Measurements from ENCODE around the gene PPP1R13L.

The PPP1R13L gene, protein sequence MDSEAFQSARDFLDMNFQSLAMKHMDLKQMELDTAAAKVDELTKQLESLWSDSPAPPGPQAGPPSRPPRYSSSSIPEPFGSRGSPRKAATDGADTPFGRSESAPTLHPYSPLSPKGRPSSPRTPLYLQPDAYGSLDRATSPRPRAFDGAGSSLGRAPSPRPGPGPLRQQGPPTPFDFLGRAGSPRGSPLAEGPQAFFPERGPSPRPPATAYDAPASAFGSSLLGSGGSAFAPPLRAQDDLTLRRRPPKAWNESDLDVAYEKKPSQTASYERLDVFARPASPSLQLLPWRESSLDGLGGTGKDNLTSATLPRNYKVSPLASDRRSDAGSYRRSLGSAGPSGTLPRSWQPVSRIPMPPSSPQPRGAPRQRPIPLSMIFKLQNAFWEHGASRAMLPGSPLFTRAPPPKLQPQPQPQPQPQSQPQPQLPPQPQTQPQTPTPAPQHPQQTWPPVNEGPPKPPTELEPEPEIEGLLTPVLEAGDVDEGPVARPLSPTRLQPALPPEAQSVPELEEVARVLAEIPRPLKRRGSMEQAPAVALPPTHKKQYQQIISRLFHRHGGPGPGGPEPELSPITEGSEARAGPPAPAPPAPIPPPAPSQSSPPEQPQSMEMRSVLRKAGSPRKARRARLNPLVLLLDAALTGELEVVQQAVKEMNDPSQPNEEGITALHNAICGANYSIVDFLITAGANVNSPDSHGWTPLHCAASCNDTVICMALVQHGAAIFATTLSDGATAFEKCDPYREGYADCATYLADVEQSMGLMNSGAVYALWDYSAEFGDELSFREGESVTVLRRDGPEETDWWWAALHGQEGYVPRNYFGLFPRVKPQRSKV

DNA sequence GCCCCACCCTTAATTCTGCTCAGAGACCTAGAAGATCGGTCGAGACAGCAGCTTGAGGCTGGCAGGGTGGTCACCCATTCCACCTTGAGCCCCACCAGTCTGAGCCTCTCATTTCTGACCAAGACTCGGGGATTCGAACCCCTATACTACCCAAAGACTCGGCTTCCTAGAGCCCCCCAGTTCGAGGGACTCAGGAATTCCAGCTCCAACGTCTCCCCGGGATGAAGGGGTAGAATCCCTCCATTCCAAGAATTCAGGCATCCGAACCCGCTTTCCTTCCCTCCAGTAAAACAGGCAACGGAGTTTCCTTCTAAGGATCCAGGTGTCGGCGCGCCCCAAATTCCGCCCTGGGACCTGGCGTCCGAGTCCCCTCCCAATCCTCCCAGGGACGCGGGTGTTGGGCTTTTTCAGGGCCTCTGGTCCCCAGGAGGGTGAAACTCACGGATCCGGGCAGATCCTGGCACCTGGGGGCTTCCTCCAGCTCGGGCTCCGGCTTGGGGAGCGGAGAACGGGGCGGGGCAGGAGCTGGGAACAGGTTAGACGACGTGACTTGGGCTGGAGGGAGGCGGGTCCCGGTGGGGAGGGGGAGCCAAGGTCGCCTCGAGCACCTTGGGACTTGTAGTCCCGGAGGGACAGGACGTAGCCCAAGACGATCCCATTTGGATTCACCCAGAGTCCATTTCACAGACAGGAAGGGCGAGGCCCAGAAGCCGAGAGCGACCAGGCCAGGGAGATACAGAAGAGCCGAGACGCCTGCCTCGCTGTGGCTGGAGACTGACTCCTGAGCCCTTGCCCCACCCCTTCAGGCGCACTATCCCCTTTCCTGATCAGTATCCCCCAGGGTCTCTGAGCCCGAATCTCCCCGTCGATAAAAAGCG, at the start of gene PPP1R13L:
TSS of gene PPP1R13L (minus strand) at position 513 of the 878 bp plus-strand sequence. CDS start 6,751 bp downstream, outside the sequence.
- peak; percentile 87 for DNase-seq (ENCODE audit: low spot score)

DNA sequence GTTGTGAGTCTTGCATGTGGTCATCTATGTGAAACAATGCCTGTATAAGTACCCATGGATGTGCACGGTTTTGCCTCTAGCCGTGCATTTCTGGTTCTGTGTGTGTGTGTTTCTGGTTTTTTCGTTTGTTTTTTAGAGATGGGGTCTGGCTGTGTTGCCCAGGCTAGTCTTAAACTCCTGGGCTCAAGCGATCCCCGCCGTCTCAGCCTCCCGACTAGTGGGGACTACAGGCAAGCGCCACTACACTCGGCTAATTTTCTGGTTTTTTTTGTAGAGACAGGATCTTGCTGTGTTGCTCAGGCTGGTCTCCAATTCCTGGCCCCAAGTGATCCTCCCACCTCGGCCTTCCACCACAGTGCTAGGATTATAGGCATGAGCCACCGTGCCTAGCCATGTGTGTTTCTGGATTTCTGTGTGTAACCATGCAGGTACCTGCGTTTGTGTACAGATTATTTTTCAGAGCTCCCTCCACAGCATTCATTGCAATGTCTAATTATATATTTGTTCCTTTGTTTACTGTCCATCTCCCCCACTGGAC, 47.0 kb upstream of the PPP1R13L start:
- DNase-seq (ENCODE audit: low spot score): no peak

DNA sequence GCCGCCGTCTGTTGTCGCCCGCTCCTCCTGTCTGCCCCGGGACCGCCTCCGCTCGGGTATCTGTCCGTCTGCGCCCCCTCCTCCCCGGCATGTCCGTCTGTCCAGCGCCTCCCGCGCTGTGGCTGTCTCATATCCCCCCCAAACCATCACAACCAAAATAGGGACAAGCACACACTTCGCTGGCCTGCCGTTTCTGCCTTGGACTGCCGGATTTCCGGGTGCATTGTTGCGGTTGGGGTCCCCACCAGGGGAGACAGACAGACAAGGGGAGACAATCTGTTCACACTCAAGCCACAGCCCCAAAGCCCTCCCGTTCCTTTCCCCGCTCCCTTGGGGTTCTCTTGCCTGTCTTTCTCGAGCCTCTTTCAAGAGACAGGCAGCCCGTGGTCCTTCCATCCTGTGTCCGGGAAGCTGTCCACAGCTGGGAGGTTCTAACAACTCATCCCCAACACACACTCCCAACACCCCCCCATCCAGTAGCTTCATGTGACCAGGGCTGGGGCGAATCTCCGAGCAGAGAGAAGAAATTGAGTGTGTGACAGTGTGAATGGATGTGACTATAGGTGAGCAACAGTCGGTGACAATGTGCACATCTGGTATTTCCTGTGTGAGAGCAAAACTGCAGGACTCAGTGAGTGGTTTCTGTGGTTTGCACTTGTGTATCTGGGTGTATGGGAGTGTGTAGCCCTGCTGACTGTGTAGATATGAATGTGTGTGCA, 46.4 kb upstream of the PPP1R13L start:
- peak; percentile 51 for DNase-seq (ENCODE audit: low spot score)

DNA sequence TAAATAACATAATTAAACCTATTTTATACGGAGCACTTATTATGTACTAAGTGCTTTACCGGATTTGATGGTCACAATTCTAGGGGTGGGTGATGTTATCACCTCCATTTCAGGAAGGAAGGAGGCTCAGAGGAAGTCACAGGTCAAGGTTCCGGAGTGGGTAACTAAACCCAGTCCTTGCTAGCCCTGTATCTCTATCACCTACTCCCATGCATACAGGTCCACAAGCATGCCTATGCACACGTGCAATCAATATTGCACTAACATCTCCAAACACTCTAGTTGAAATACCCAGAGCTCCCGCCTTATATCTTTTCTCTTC, 45.1 kb upstream of the PPP1R13L start:
- DNase-seq (ENCODE audit: low spot score): no peak

DNA sequence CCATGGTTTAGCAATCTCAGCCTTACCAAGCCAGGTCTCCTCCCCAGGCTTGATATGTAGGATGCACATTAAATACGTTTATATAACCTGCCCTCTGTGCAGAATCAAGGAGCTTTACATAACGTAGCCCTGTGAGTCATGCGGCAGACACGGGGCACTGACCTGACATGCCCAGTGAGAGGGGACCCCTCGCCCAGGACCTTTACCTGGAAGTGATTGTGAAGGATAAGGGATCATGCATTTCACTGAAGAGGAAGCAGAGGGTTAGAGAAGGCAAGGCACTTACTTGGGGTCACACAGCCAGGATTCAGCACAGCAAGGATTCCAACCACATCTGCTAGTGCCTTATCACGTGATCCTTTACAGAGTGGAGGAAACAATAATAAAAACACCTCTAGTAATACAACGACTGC, 44.0 kb upstream of the PPP1R13L start:
- no peak for DNase-seq (ENCODE audit: low spot score)

DNA sequence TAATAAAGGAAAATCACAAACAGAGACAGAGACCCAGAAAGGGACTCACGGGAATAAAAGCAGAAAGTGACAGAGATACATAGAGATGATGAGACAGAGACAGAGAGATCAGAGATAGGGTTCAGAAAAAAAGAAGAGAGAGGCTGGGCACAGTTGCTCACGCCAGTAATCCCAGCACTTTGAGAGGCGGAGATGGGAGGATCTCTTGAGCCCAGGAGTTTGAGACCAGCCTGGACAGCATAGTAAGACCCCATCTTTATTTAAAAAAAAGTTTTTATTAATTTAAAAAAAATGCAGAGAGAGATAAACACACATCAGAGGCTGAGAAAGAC, 43.5 kb upstream of the PPP1R13L start:
- no peak for DNase-seq (ENCODE audit: low spot score)

DNA sequence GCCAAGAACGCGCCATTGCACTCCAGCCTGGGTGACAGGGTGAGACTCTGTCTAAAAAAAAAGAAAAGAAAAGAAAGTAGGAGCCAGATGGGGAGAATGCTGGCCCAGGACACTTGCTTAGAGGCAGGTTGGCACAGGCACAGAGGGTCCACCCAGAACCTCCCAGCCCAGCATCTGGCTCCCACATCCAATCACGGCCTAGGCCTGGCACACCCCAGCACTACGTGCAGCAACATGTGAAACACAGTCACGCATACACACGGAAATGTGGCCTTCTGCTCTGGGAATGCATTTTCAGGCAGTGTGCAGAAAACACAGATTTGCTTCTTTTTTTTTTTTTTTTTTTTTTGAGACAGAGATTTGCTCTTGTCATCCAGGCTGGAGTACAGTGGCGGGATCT, 42.1 kb upstream of the PPP1R13L start:
- no peak for DNase-seq (ENCODE audit: low spot score)

DNA sequence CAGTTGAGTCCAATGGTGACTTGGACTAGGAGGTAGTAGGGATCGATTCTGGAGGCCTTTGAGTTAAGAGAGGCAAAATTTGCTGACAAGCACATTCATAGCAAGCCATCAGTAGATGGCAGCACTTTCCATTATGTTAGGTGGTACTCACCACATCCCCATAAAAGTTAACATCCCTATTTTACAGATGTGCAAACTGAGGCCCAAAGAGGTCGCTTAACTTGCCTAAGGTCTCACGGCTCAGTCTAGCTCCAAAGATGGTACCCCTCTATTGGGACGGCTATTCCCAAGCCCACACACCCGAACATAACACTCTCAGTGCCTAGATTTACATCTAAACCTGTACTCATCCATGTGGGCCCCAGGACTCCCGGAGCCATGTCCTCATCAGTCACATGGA, 41.4 kb upstream of the PPP1R13L start:
- no peak for DNase-seq (ENCODE audit: low spot score)

DNA sequence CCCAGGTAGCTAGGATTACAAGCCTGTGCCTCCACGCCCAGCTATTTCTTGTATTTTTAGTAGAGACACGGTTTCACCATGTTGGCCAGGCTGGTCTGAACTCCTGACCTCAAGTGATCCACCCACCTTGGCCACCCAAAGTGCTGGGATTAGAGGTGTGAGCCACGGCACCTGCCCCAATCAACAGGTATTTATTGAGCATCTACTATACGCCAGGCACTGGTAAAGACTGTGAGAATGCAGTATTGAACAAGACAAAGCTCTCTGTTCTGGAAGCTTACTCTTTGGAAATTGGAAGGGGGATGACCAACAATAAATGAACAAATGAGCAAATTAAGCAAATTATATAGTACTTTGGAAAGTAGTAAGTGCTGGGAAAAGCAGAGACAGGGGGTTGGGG, 40.3 kb upstream of the PPP1R13L start:
- DNase-seq (ENCODE audit: low spot score): no peak

DNA sequence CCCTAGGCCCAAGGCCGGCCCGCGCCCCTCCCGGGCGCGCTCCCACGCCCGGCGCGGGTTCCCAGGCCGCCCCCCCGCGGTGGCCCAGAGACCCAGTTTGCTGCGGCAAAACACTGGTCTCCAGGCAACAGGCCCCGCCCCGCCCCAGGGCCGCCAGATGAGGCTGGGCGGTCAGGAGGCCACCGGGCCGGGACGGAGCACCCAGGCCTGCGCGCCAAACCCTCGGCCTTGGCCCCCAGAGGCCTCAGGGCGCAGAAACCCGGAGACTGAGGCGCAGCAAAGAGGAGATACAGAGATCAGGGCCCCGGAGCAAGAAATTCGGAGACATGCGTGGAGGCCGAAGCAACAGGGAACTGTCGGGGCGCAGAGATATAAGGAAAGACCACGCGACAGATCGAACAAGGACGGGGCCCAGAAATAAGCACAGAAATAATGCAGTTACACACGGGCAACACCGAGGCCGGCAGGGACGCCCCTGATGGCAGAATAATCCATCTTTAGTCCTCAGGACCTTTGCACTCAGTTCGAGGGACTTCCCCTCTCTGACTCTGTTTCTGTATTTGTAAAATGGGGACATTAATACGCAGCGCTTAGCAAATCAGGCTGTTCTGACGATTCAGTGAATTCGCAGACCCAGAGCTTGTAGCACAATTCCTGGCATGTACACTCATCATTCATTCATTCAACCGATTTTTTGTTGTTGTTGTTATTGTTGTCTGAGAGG, 39.6 kb upstream of the PPP1R13L start:
- peak; percentile 90 for DNase-seq (ENCODE audit: low spot score)

DNA sequence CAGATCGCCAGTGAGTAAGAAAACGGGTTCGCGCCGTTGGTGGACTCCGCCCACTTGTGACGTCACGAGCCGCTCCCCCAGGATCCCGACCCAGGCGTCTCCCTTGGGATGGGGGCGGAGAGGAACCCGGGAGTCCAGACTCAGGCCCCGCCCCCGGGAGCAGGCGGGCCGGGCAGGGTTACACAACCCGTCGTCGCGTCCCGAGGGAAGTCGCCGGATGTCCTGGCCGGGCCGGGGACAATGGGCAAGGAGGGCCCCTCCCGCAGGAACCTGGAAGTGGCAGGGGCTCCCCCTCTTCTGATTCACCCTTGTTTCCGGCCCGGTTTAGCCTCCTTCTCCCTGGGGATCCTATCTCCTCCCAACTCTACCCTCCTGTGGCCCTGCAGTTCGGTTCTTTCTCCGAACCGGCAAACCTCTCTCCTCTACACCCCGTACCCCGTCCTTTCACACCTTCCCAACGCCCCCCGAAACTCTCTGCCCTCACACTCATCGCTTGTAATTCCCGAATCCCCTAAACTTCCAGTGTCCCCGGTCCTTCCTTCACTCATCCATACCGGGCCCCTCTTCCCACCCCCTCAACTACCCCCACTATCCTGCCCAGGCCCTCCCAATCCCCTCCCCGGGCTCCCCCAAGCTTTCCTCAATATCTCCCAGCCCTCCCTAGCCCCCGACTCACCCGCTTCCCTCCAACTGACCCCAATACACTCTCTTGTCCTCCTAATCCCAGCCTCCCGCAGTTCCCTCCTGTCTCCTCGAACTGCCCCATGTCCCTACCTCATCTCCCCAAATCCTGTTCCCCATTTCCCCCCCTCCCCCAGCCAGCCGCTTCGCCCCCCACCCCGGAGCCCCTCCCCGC, 38.8 kb upstream of the PPP1R13L start:
- peak; percentile 97 for DNase-seq (ENCODE audit: low spot score)

DNA sequence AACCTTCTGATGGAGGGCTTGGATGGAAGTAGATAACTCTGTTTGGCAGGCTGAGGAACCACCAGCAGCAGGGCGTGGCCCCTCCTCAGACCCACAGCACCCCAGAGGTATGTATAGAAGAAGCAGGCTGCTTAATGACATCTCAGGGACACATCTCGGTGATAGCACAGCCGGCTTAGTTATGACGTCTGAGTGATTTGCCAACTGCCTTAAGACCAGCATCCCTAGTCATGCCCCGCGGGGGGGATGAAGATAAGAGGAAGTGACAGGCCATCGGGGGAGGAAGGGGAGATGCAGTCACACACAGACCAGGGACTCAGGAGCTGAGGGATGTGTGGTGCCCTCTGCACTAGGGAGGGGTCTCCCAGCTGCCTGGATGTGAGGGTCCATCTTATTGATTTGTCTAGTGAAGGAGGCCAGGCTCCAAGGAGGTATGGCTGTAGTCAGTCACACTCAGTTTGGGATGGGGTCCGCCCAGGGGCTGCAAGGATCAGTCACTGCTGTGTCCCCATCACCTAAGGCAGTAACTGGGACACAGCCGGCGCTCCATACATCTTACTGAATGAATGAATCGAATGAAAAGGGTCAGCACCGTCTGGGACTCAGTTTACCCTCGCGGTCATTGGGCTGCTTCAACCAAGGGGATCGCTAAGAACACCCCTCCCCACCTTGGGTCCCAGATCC, 38.1 kb upstream of the PPP1R13L start:
- DNase-seq (ENCODE audit: low spot score): no peak

DNA sequence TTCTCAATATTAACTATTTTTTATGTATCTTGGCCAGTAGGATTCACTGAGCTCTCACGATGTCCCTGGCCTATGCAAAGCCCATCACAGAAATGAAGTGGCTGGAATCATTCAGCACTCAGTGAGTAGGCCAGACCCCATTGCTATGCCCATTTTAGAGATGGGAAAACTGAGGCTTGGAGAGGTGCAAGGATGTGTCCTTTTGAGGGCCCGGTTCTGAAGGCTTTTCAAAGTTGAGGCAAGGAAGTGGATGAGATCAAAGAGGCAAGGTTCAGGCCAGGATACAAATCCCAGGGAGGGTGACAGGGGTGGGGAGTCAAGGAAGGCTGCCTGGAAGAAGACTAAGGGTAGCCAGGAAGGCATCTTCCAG, 37.5 kb upstream of the PPP1R13L start:
- DNase-seq (ENCODE audit: low spot score): no peak

DNA sequence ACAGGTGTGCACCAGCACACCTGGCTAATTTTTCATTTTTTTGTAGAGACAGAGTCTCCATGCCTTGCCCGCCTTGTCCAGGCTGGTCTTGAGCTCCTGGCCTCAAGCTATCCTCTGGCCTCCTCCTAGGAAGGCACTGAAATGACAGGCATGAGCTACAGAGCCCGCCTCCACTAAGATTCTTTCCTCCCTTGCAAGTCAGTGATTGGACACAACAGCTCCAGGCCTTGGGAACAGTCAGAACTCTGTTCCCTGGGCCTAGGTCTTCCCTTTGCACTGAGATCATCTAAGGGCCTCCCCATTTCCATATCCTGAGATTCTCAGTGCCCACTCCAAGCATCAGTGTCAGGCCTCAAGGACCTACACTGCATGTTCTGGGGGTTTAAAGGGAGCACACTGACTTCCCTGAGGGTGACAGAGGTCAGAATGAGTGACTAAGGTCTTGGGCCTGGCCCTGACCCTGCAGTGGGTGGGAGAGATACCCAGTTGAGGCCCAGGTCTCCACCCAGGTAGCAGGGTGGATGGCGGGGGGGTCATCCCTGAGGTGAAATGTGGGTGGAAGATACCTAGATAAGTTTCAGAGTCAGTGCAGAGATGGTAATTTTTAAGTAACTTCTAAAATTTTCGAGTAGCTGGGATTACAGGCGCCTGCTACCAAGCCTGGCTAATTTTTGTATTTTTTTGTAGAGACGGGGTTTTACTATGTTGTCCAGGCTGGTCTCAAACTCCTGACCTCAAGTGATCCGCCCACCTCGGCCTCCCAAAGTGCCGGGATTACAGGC, 36.2 kb upstream of the PPP1R13L start:
- DNase-seq (ENCODE audit: low spot score): no peak

DNA sequence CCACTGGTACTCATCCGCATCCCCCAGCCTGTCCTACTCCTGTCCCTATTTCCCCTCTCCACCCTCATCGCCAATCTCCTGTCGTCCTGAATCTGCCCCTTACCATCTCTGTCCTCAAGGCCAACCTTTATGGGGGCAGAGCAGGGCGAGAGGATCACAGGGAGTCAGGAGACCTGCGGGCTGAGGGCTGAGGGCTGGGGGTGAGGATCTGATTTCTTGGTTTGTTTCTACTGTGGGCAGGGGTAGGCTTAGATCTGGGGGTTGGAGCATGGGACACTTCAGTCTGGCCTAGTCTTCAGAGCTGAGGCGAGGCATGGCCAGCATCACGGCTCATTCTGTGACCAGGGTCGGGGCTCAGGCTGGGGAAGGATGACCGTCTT, 35.4 kb upstream of the PPP1R13L start:
- DNase-seq (ENCODE audit: low spot score): no peak

DNA sequence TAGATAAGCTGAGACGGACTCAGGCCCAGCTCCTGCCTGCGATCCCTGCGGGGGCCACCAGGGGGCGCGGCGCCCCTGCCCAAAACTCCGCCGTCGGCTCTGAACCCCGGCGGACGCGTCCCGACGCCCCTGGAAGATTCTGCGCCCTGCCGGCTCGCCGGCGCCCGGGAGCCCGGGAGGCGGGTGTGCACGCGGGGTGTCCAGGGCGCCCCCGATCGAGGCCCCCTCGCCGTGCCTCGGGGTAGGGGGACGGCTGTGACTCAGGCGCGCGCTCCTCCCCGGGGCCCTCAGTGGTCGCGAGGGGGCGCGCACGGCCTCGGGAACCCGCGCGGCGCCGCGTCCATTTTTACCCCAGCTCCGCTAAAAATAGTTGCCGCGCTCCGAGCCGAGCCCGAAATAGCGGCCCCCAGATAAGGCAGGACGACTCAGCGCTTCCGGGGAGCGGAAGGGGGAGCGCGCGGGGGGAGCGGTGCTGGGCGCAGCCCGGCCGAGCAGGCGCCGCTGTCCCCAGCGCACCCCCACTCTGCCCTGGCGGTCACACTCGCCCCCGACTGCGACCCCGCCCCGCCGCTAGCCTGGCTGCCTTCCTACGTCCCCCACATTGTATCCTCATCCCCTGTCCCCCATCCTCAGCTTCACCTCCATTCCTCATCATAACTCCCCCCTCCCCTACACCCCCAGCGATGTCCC, 34.8 kb upstream of the PPP1R13L start:
- peak; percentile 86 for DNase-seq (ENCODE audit: low spot score)

DNA sequence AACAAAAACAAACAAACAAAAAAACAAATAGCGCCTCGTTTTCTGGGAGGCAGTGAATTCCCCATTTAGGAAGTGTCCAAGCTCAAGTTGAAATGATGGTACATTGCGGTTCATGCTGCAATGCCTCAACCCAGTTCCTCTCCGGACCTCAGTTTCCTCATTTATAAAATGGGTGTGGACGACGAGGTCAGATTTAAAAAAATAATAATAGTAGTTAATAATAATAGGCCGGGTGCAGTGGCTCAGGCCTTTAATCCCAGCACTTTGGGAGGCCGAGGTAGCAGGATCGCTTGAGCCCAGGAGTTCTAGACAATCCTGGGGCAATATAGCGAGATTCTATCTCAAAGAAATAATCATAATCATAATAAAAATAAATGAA, 34.3 kb upstream of the PPP1R13L start:
- DNase-seq (ENCODE audit: low spot score): no peak

DNA sequence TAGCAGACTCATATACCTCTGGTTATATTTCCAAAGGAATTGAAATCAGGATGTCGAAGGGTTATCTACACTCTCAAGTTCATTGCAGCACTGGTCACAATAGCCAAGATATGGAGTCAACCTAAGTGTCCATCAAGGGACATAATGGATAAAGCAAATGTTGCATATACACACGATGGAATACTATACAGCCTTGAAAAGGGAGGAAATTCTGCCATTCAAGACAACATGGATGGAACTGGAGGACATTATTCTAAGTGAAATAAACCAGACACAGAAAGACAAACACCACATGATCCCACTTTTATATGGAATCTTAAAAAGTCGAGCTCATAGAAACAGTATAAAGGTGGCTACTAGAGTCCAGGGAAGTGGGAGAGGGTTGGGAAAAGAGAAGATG, 32.5 kb upstream of the PPP1R13L start:
- DNase-seq (ENCODE audit: low spot score): no peak
